ENCODE data around the gene NWD2.

DNA sequence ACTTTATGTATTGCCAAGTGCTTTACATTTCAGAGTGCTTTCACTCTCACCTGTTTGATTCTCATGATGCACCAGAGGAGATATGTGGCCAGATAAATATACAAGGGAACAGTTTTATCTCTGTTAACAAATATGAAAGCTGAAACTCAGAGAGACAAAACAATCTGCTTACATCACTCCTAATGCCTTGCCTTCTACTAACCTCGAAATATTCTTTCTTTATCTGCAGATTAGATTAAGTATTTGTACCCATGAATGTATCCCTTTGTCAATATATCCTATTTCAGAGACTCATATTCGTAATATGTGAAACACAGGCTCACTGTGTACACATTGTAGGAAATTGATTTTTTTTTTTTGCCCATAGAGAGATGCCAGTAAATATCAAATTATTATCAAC is 178.1 kb downstream of the NWD2 start:
- TF ChIP-seq, protein P1, sequence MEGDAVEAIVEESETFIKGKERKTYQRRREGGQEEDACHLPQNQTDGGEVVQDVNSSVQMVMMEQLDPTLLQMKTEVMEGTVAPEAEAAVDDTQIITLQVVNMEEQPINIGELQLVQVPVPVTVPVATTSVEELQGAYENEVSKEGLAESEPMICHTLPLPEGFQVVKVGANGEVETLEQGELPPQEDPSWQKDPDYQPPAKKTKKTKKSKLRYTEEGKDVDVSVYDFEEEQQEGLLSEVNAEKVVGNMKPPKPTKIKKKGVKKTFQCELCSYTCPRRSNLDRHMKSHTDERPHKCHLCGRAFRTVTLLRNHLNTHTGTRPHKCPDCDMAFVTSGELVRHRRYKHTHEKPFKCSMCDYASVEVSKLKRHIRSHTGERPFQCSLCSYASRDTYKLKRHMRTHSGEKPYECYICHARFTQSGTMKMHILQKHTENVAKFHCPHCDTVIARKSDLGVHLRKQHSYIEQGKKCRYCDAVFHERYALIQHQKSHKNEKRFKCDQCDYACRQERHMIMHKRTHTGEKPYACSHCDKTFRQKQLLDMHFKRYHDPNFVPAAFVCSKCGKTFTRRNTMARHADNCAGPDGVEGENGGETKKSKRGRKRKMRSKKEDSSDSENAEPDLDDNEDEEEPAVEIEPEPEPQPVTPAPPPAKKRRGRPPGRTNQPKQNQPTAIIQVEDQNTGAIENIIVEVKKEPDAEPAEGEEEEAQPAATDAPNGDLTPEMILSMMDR (IDR thresholded peaks at IDR 0.05; ENCODE audit: poor library complexity): no peak
- TF ChIP-seq EZH2 (IDR thresholded peaks at IDR 0.05; ENCODE audit: borderline replicate concordance): no peak
